HepG2 (cell line): ENCODE data around the gene MGST2. TPM values are rescaled to one million over a fixed set of nuclear protein-coding genes. Genes with fewer than 3 reads are reported as not detected.
A peak's percentile ranks its signal among the peaks of the same experiment; 100 is the strongest.

Experiments
- ATAC-seq: fragments of 200-7000 bp; cut with Tn5 transposase; 3 replicates; pipeline ENCODE4 v1.9.1; 2020; ENCODE audit warnings: mild to moderate bottlenecking, moderate library complexity
- BruUV-seq: library from RNA; stranded (reverse); fragments of 400-500 nt; replicated peaks from 2 replicates; lab custom pipeline; 2021; lab: Mats Ljungman, UMichigan
- CTCF ChIA-PET: fragments of 300-600 bp; formaldehyde crosslinking; extraction: SDS; loops from one replicate; lab custom pipeline; 2021; ENCODE audit warnings: low total read pairs, inconsistent platforms, low intra/inter-chr PET ratio; lab: Yijun Ruan, JAX
- POLR2A ChIA-PET: fragments of 350-600 bp; sonication (Branson Sonifier 250); formaldehyde crosslinking; loops from one replicate; lab custom pipeline; 2020; ENCODE audit warnings: antibody characterized with exemption, inconsistent platforms; lab: Yijun Ruan, JAX
- DNase-seq: peaks from one replicate; pipeline ENCODE4 v3.0.0-alpha.2; 2015; ENCODE audit warnings: low spot score
- FAIRE-seq: peaks from 3 replicates; lab custom pipeline; 2011; peaks lifted over from hg19 to GRCh38; lab: Jason Lieb, UNC
- H2AFZ ChIP-seq: one replicate; pipeline ENCODE4 v1.6.1; 2011; ENCODE audit warnings: low read length, inconsistent platforms
- H3K27ac ChIP-seq: fragments of 300-600 bp; 3 replicates; pipeline ENCODE4 v1.8.0; 2011; ENCODE audit warnings: mixed run types, mild to moderate bottlenecking, mixed read lengths, low read length, inconsistent platforms; ENCODE audit not compliant: insufficient read depth; ENCODE audit errors: extremely low read length
- H3K27me3 ChIP-seq, 2 experiments: fragments of 200-600 bp in 1 of 2; 2 replicates in 1 of 2; 3 replicates in 1 of 2; pipeline versions ENCODE4 v1.6.0 to v1.8.0; 2011; ENCODE audit warnings: low read length in 2 of 2, mild to moderate bottlenecking in 2 of 2, moderate library complexity in 2 of 2, inconsistent platforms in 1 of 2; ENCODE audit not compliant: insufficient read depth in 2 of 2, control insufficient read depth in 1 of 2
- H3K36me3 ChIP-seq, 2 experiments: fragments of 200-600 bp in 1 of 2; replicated peaks in 1 of 2; 2 replicates in 1 of 2; 3 replicates in 1 of 2; pipeline versions ENCODE4 v1.5.1 to v1.8.0; 2011; ENCODE audit warnings: low read length in 2 of 2, inconsistent platforms in 1 of 2; ENCODE audit not compliant: insufficient read depth in 2 of 2, control insufficient read depth in 1 of 2
- H3K4me1 ChIP-seq: 2 replicates; pipeline ENCODE4 v1.5.1; 2012; ENCODE audit warnings: low read length, inconsistent platforms; ENCODE audit not compliant: insufficient read depth
- H3K4me2 ChIP-seq: 2 replicates; pipeline ENCODE4 v1.6.0; 2011; ENCODE audit warnings: low read depth, low read length, inconsistent platforms
- H3K4me3 ChIP-seq, 3 experiments: fragments of 200-600 bp in 1 of 3; sonication (generic), shearing (Covaris generic) in 1 of 3; replicated peaks in 1 of 3; 2 replicates each; pipeline ENCODE4 v1.5.1; 2011 to 2016; ENCODE audit warnings: low read length in 3 of 3, inconsistent platforms in 2 of 3, low read depth in 2 of 3, mild to moderate bottlenecking in 2 of 3, control low read depth in 1 of 3, mixed read lengths in 1 of 3; ENCODE audit not compliant: insufficient read depth in 1 of 3
- H3K79me2 ChIP-seq: one replicate; pipeline ENCODE4 v1.6.1; 2011; ENCODE audit warnings: low read length, inconsistent platforms; ENCODE audit not compliant: insufficient read depth
- H3K9ac ChIP-seq: 2 replicates; pipeline ENCODE4 v1.6.0; 2011; ENCODE audit warnings: mild to moderate bottlenecking, low read depth, low read length, inconsistent platforms; ENCODE audit not compliant: insufficient read depth
- H3K9me3 ChIP-seq: 2 replicates; pipeline ENCODE4 v1.5.1; 2012; ENCODE audit warnings: mild to moderate bottlenecking, low read length
- H4K20me1 ChIP-seq: 2 replicates; pipeline ENCODE4 v1.6.0; 2011; ENCODE audit warnings: inconsistent platforms, mild to moderate bottlenecking, low read length, moderate library complexity; ENCODE audit not compliant: insufficient read depth
- PAWR ChIP-seq: sonication (generic); formaldehyde crosslinking; IDR thresholded peaks from 2 replicates; pipeline ENCODE4 v1.4.0; 2020; ENCODE audit warnings: missing genetic modification reagents, mild to moderate bottlenecking, borderline replicate concordance
- WGBS: methylation state at CpG from one replicate; pipeline ENCODE4 v1.1.6; 2017; ENCODE audit warnings: low lambda C conversion rate; 5-methylcytosine and 5-hydroxymethylcytosine counted together
- in situ Hi-C: cut with HindIII; loops from 2 replicates; pipeline ENCODE4 v1.10.0; 2017; ENCODE audit warnings: low pct_unique_long_range_greater_than_20kb; ENCODE audit not compliant: extremely low pct_ligation_motif_present
- intact Hi-C: fragments of 100-400 bp; cut with micrococcal nuclease; formaldehyde crosslinking; loops from one replicate; pipeline ENCODE4 v1.10.0; 2022; ENCODE audit not compliant: unreplicated experiment
- polyA plus RNA-seq, 8 experiments: library from polyadenylated mRNA; depleted of rRNA in 3 of 8; stranded (reverse) in 7 of 8; unstranded in 1 of 8; fragments of >200 nt; fragmentation: Illumina TruSeq in 4 of 8; extraction: Trizol in 4 of 8; gene quantifications; 2 replicates each; pipeline versions ENCODE4 v1.2.1 to v1.2.3, GENCODE V29; 2011 to 2016; ENCODE audit warnings: low read depth in 4 of 8, missing spikeins in 1 of 8, mixed read lengths in 1 of 8; ENCODE audit not compliant: insufficient read depth in 1 of 8
- total RNA-seq, 5 experiments: library from RNA; depleted of rRNA; stranded (reverse); fragments of >200 nt; fragmentation: Illumina TruSeq; extraction: Trizol; gene quantifications; 2 replicates each; pipeline ENCODE4 v1.2.3, GENCODE V29; 2016; ENCODE audit warnings: low read depth in 1 of 5
- TF ChIP-seq, protein P1 (sequence below): sonication (generic); formaldehyde crosslinking; conservative IDR thresholded peaks from 2 replicates; pipeline ENCODE4 v1.4.0; 2020; ENCODE audit warnings: missing genetic modification reagents
- TF ChIP-seq, protein P2 (sequence below): sonication (generic); formaldehyde crosslinking; IDR thresholded peaks from 2 replicates; pipeline ENCODE4 v1.5.1; 2020; ENCODE audit warnings: mild to moderate bottlenecking, missing genetic modification reagents, moderate library complexity

MGST2 gene
- total and polyA plus RNA-seq, 2 of the 13 experiments (the other 11 are each of a cell fraction or from before 2014, with no cell fraction given), result 205 to 416 TPM

DNA sequence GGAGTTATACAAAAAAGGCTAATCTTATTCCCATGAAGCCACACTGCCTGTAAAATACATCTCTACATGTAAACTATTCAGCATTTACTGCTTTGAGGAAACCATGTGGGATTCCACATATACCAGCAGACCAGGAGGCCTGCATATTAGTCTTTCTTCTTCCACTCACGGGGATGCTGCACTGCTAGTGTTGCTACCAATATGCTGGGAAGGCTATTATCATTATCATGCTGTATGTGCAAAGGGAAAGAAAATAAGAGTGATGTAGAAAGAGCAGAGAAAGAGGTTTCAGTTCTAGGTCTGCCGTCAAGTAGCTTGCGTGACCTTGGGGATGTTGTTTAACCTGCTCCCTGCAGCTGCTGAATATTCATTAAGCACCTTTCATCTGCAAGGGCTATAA lies 61.0 kb downstream of the MGST2 start:
- TF ChIP-seq, protein P1, sequence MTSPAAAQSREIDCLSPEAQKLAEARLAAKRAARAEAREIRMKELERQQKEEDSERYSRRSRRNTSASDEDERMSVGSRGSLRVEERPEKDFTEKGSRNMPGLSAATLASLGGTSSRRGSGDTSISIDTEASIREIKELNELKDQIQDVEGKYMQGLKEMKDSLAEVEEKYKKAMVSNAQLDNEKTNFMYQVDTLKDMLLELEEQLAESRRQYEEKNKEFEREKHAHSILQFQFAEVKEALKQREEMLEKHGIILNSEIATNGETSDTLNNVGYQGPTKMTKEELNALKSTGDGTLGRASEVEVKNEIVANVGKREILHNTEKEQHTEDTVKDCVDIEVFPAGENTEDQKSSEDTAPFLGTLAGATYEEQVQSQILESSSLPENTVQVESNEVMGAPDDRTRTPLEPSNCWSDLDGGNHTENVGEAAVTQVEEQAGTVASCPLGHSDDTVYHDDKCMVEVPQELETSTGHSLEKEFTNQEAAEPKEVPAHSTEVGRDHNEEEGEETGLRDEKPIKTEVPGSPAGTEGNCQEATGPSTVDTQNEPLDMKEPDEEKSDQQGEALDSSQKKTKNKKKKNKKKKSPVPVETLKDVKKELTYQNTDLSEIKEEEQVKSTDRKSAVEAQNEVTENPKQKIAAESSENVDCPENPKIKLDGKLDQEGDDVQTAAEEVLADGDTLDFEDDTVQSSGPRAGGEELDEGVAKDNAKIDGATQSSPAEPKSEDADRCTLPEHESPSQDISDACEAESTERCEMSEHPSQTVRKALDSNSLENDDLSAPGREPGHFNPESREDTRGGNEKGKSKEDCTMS (CRISPR knock-in tag), result no peak
- TF ChIP-seq, all 625 proteins: peak for 0
- Histone ChIP-seq H3K4me1 (peaks cover 22% of the 10 kb centered on the region), H3K79me2 (no peaks in the 10 kb centered on the region), H3K27me3 (no peaks in the 10 kb centered on the region), H3K9me3 (no peaks in the 10 kb centered on the region), H4K20me1 (peaks cover 4% of the 10 kb centered on the region; the same call in 1 of the 2 replicates), H3K4me3 (no peak overlapping the region), H3K27ac (no peak overlapping the region), H3K36me3 (peaks cover 7 to 29% of the 10 kb centered on the region in 2 experiments), H2AFZ (no peak overlapping the region), H3K9ac (no peak overlapping the region), H3K4me2 (no peak overlapping the region)
- 75% methylated on average over 3 of the region's 3 CpGs for WGBS
- intact Hi-C loops, result no loop called here
- no TSS peak for BruUV-seq
- ChIA-PET CTCF (no interaction called here), POLR2A (no interaction called here)
- FAIRE-seq, result no peak
- no peak for ATAC-seq
- in situ Hi-C loops, result no loop called here
- no peak for DNase-seq

DNA sequence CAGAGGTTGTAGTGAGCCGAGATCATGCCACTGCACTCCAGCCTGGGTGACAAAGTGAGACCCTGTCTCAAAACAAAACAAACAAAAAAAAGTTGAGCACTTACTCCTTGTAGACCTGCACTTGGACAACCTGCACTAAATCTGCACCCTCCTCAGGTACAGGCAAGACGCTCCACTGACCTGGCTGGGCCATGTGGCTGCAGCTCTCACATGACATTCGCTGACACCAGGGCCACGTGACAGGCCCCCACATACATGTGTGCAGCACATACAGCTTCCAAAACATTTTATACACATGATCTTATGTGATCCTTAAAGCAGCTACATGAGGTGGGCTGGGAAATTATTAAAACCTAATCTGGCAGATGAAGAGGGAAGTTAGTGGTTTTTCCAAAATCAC lies 62.5 kb downstream of the MGST2 start:
- H3K36me3 ChIP-seq, result peaks cover 7 to 29% of the 10 kb centered on the region in 2 experiments
- no peak overlapping the region for H3K9ac ChIP-seq
- H2AFZ ChIP-seq, result no peak overlapping the region
- ATAC-seq, result peak; percentile 10; the same call in 1 of the 3 replicates
- peaks cover 4% of the 10 kb centered on the region; the same call in 1 of the 2 replicates for H4K20me1 ChIP-seq
- intact Hi-C loops, result no loop called here
- TF ChIP-seq PAWR (CRISPR knock-in tag), result no peak
- TF ChIP-seq, protein P2, sequence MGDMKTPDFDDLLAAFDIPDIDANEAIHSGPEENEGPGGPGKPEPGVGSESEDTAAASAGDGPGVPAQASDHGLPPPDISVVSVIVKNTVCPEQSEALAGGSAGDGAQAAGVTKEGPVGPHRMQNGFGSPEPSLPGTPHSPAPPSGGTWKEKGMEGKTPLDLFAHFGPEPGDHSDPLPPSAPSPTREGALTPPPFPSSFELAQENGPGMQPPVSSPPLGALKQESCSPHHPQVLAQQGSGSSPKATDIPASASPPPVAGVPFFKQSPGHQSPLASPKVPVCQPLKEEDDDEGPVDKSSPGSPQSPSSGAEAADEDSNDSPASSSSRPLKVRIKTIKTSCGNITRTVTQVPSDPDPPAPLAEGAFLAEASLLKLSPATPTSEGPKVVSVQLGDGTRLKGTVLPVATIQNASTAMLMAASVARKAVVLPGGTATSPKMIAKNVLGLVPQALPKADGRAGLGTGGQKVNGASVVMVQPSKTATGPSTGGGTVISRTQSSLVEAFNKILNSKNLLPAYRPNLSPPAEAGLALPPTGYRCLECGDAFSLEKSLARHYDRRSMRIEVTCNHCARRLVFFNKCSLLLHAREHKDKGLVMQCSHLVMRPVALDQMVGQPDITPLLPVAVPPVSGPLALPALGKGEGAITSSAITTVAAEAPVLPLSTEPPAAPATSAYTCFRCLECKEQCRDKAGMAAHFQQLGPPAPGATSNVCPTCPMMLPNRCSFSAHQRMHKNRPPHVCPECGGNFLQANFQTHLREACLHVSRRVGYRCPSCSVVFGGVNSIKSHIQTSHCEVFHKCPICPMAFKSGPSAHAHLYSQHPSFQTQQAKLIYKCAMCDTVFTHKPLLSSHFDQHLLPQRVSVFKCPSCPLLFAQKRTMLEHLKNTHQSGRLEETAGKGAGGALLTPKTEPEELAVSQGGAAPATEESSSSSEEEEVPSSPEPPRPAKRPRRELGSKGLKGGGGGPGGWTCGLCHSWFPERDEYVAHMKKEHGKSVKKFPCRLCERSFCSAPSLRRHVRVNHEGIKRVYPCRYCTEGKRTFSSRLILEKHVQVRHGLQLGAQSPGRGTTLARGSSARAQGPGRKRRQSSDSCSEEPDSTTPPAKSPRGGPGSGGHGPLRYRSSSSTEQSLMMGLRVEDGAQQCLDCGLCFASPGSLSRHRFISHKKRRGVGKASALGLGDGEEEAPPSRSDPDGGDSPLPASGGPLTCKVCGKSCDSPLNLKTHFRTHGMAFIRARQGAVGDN (CRISPR knock-in tag), result 0 out of 2 replicates have a peak, but pooled peaks have one; percentile 11
- TF ChIP-seq, all 625 proteins: peak for 1
- no peak for DNase-seq
- Histone ChIP-seq H3K27ac (no peak overlapping the region), H3K79me2 (no peaks in the 10 kb centered on the region), H3K9me3 (no peaks in the 10 kb centered on the region), H3K4me3 (no peak overlapping the region), H3K4me2 (no peak overlapping the region), H3K27me3 (no peaks in the 10 kb centered on the region), H3K4me1 (peaks cover 27% of the 10 kb centered on the region)
- no TSS peak for BruUV-seq
- in situ Hi-C loops, result no loop called here
- CTCF ChIA-PET, result no interaction called here
- WGBS, result 96% methylated on average over 4 of the region's 4 CpGs
- POLR2A ChIA-PET, result interaction anchor here (1.2 kb wide), 1 partner anchor 13 kb away, joined by 3 read pairs; no protein-coding TSS in a partner anchor
- FAIRE-seq, result no peak
